ENCODE data around the gene LRRC4C. TPM values are rescaled to one million over a fixed set of nuclear protein-coding genes. Genes with fewer than 3 reads are reported as not detected.

Gene LRRC4C
- total RNA-seq, 1 experiment from 2014 or later, result 0.72 TPM

DNA sequence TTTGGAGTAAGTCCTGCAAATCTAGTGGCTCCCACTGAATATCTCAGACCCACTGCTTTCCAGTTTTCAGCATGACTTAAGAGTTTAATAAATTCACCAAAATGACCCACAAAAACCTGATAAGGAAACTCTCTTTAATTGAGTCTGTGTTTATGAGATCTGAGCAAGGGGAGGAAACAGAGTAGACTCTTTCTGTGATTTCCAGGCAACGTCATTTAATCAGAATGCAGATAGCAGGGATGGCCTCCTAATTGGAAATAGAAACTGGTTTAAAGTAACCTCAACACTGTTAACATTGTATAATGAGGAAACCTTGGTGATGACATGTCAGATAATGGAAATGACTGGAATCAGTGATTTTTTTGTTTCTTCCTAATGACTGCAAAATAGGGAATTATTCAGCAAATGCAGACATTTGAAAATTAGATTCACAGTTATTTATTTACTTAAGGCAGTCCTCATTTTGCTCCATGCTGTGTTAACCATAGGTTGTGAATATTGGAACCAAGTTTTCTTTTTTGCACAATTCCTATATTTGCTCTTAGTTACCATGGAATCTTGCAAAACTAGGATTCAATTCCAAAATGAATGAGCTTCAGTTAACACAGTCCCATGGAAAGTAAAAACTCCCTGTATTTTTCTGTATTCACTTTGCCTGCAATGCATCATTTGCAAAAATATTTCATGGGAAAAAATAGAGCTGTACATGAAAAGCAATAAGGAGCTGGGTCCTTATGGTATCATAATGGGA is 1324.5 kb downstream of the LRRC4C start (continued):
- no peak for TF ChIP-seq JUN (CRISPR knock-in tag; IDR thresholded peaks at IDR 0.05)
- no peak for TF ChIP-seq ELF4 (CRISPR knock-in tag; IDR thresholded peaks at IDR 0.05; ENCODE audit: low read depth)
- no peak for TF ChIP-seq HMGA2 (CRISPR knock-in tag; IDR thresholded peaks at IDR 0.05)
- TF ChIP-seq, protein P1, sequence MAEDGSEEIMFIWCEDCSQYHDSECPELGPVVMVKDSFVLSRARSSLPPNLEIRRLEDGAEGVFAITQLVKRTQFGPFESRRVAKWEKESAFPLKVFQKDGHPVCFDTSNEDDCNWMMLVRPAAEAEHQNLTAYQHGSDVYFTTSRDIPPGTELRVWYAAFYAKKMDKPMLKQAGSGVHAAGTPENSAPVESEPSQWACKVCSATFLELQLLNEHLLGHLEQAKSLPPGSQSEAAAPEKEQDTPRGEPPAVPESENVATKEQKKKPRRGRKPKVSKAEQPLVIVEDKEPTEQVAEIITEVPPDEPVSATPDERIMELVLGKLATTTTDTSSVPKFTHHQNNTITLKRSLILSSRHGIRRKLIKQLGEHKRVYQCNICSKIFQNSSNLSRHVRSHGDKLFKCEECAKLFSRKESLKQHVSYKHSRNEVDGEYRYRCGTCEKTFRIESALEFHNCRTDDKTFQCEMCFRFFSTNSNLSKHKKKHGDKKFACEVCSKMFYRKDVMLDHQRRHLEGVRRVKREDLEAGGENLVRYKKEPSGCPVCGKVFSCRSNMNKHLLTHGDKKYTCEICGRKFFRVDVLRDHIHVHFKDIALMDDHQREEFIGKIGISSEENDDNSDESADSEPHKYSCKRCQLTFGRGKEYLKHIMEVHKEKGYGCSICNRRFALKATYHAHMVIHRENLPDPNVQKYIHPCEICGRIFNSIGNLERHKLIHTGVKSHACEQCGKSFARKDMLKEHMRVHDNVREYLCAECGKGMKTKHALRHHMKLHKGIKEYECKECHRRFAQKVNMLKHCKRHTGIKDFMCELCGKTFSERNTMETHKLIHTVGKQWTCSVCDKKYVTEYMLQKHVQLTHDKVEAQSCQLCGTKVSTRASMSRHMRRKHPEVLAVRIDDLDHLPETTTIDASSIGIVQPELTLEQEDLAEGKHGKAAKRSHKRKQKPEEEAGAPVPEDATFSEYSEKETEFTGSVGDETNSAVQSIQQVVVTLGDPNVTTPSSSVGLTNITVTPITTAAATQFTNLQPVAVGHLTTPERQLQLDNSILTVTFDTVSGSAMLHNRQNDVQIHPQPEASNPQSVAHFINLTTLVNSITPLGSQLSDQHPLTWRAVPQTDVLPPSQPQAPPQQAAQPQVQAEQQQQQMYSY (CRISPR knock-in tag; IDR thresholded peaks at IDR 0.05), result no peak
- TF ChIP-seq ZNF121 (CRISPR knock-in tag; IDR thresholded peaks at IDR 0.05), result no peak
- no peak for TF ChIP-seq GABPB1 (CRISPR knock-in tag; IDR thresholded peaks at IDR 0.05)
- TF ChIP-seq, protein P2, sequence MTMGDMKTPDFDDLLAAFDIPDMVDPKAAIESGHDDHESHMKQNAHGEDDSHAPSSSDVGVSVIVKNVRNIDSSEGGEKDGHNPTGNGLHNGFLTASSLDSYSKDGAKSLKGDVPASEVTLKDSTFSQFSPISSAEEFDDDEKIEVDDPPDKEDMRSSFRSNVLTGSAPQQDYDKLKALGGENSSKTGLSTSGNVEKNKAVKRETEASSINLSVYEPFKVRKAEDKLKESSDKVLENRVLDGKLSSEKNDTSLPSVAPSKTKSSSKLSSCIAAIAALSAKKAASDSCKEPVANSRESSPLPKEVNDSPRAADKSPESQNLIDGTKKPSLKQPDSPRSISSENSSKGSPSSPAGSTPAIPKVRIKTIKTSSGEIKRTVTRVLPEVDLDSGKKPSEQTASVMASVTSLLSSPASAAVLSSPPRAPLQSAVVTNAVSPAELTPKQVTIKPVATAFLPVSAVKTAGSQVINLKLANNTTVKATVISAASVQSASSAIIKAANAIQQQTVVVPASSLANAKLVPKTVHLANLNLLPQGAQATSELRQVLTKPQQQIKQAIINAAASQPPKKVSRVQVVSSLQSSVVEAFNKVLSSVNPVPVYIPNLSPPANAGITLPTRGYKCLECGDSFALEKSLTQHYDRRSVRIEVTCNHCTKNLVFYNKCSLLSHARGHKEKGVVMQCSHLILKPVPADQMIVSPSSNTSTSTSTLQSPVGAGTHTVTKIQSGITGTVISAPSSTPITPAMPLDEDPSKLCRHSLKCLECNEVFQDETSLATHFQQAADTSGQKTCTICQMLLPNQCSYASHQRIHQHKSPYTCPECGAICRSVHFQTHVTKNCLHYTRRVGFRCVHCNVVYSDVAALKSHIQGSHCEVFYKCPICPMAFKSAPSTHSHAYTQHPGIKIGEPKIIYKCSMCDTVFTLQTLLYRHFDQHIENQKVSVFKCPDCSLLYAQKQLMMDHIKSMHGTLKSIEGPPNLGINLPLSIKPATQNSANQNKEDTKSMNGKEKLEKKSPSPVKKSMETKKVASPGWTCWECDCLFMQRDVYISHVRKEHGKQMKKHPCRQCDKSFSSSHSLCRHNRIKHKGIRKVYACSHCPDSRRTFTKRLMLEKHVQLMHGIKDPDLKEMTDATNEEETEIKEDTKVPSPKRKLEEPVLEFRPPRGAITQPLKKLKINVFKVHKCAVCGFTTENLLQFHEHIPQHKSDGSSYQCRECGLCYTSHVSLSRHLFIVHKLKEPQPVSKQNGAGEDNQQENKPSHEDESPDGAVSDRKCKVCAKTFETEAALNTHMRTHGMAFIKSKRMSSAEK (CRISPR knock-in tag; IDR thresholded peaks at IDR 0.05; ENCODE audit: borderline replicate concordance), result no peak
- TF ChIP-seq, protein P3, sequence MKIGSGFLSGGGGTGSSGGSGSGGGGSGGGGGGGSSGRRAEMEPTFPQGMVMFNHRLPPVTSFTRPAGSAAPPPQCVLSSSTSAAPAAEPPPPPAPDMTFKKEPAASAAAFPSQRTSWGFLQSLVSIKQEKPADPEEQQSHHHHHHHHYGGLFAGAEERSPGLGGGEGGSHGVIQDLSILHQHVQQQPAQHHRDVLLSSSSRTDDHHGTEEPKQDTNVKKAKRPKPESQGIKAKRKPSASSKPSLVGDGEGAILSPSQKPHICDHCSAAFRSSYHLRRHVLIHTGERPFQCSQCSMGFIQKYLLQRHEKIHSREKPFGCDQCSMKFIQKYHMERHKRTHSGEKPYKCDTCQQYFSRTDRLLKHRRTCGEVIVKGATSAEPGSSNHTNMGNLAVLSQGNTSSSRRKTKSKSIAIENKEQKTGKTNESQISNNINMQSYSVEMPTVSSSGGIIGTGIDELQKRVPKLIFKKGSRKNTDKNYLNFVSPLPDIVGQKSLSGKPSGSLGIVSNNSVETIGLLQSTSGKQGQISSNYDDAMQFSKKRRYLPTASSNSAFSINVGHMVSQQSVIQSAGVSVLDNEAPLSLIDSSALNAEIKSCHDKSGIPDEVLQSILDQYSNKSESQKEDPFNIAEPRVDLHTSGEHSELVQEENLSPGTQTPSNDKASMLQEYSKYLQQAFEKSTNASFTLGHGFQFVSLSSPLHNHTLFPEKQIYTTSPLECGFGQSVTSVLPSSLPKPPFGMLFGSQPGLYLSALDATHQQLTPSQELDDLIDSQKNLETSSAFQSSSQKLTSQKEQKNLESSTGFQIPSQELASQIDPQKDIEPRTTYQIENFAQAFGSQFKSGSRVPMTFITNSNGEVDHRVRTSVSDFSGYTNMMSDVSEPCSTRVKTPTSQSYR (CRISPR knock-in tag; IDR thresholded peaks at IDR 0.05), result no peak

DNA sequence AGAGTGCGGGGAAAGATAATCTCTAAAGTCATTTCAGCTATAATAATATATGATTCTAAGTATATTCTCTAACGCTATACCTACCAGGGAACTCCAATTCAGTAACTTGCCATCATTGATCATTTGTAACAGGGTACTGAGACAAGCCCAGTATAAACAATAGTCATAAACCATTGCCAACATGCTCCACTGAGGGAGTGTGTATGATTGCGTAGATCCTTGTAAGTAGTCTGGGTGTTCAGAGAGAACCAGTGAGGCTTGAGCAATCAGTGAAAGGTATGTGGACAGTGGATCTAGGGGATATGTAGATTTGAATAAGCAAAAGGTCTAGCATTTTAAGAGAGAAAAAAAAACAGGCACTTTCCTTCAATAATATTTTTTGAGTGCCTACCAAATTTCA is 1326.0 kb downstream of the LRRC4C start:
- CTCF ChIA-PET, result no interaction called here
- ATAC-seq (no peak), DNase-seq (ENCODE audit: low spot score) (no peak)
- TF ChIP-seq SMAD4 (CRISPR knock-in tag; IDR thresholded peaks at IDR 0.05) (no peak), NR2C2 (CRISPR knock-in tag; IDR thresholded peaks at IDR 0.05) (no peak), SOX15 (CRISPR knock-in tag; IDR thresholded peaks at IDR 0.05) (no peak), PRRX2 (CRISPR knock-in tag; IDR thresholded peaks at IDR 0.05) (no peak), RORB (CRISPR knock-in tag; IDR thresholded peaks at IDR 0.05) (no peak)
- TF ChIP-seq, protein P4, sequence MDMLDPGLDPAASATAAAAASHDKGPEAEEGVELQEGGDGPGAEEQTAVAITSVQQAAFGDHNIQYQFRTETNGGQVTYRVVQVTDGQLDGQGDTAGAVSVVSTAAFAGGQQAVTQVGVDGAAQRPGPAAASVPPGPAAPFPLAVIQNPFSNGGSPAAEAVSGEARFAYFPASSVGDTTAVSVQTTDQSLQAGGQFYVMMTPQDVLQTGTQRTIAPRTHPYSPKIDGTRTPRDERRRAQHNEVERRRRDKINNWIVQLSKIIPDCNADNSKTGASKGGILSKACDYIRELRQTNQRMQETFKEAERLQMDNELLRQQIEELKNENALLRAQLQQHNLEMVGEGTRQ (CRISPR knock-in tag; IDR thresholded peaks at IDR 0.05), result no peak
- TF ChIP-seq, protein P1 (CRISPR knock-in tag; IDR thresholded peaks at IDR 0.05), result no peak
- TF ChIP-seq, protein P5, sequence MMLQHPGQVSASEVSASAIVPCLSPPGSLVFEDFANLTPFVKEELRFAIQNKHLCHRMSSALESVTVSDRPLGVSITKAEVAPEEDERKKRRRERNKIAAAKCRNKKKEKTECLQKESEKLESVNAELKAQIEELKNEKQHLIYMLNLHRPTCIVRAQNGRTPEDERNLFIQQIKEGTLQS (CRISPR knock-in tag; conservative IDR thresholded peaks at IDR 0.05), result no peak
- TF ChIP-seq, protein P6, sequence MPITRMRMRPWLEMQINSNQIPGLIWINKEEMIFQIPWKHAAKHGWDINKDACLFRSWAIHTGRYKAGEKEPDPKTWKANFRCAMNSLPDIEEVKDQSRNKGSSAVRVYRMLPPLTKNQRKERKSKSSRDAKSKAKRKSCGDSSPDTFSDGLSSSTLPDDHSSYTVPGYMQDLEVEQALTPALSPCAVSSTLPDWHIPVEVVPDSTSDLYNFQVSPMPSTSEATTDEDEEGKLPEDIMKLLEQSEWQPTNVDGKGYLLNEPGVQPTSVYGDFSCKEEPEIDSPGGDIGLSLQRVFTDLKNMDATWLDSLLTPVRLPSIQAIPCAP (CRISPR knock-in tag; IDR thresholded peaks at IDR 0.05), result no peak

More for the DNA sequence above, 1326.0 kb downstream of the LRRC4C start:
- H3K27me3 Mint-ChIP-seq (ENCODE audit: low read depth), result peaks cover 14% of the 10 kb centered on the region
- peaks cover 27% of the 10 kb centered on the region; the same call in 1 of the 2 replicates for H3K9me3 Mint-ChIP-seq
- H3K27ac Mint-ChIP-seq, result no peak overlapping the region
- H3K4me1 Mint-ChIP-seq, result no peaks in the 10 kb centered on the region
- peaks cover 2% of the 10 kb centered on the region; the same call in 1 of the 2 replicates for H3K36me3 Mint-ChIP-seq
- no peak overlapping the region for H3K4me3 Mint-ChIP-seq
- POLR2A ChIA-PET, result no interaction called here
